Heart right ventricle (tissue), 16 donors: Measurements from ENCODE around the gene PTPRN2. TPM values are rescaled to one million over a fixed set of nuclear protein-coding genes. Genes with fewer than 3 reads are reported as not detected.

Experiments used
- ATAC-seq, 8 donors: fragments of 200-7000 bp; cut with Tn5 transposase; one replicate each; pipeline ENCODE4 v1.9.1; 2020; ENCODE audit warnings: mild to moderate bottlenecking in 8 of 8, moderate library complexity in 8 of 8, moderate number of reproducible peaks in 1 of 8
- DNase-seq, 2 donors: peaks; one replicate each; pipeline ENCODE4 v3.0.0-alpha.2; 2020
- H3K27ac ChIP-seq, 10 donors: fragments of 200-600 bp; sonication (generic) in 2 of 10; one replicate each; pipeline versions ENCODE4 v1.5.0 to v1.8.0; 2020 to 2022; ENCODE audit warnings: mild to moderate bottlenecking in 3 of 10
- H3K27me3 ChIP-seq, 7 donors: fragments of 200-600 bp; one replicate each; pipeline ENCODE4 v1.8.0; 2021 to 2022; ENCODE audit warnings: mild to moderate bottlenecking in 2 of 7
- H3K36me3 ChIP-seq, 9 donors: fragments of 200-600 bp; sonication (generic) in 1 of 9; one replicate each; pipeline versions ENCODE4 v1.5.0 to v1.8.0; 2020 to 2022; ENCODE audit warnings: mild to moderate bottlenecking in 2 of 9
- H3K4me1 ChIP-seq, 9 donors: fragments of 200-600 bp; sonication (generic) in 1 of 9; one replicate each; pipeline versions ENCODE4 v1.5.0 to v1.8.0; 2020 to 2022; ENCODE audit warnings: mild to moderate bottlenecking in 4 of 9
- H3K4me3 ChIP-seq, 10 donors: fragments of 200-600 bp; sonication (generic) in 2 of 10; one replicate each; pipeline versions ENCODE4 v1.5.0 to v1.8.0; 2020 to 2022; ENCODE audit warnings: mild to moderate bottlenecking in 7 of 10, moderate library complexity in 2 of 10
- H3K9me3 ChIP-seq, 11 donors: fragments of 200-600 bp in 10 of 11; sonication (generic) in 2 of 11; one replicate each; pipeline versions ENCODE4 v1.5.0 to v1.8.0; 2013 to 2022; ENCODE audit warnings: mild to moderate bottlenecking in 2 of 11, control low read depth in 1 of 11, moderate library complexity in 1 of 11
- WGBS, 2 donors: extraction: QIAGEN DNeasy Blood & Tissue Kit; methylation state at CpG; one replicate each; pipeline ENCODE4 v1.1.7; 2013; ENCODE audit warnings: inconsistent platforms in 1 of 2; 5-methylcytosine and 5-hydroxymethylcytosine counted together
- intact Hi-C, 10 donors: fragments of 100-400 bp; cut with DNase I; formaldehyde crosslinking; loops; one replicate each; pipeline versions ENCODE4 v1.11.1 to v1.14.2; 2022
- polyA plus RNA-seq, 2 donors: library from polyadenylated mRNA; stranded (reverse); fragments of 200-250 nt; gene quantifications; one replicate each; pipeline ENCODE4 v1.2.3, GENCODE V29; 2013
- total RNA-seq, 10 donors: library from RNA; stranded (reverse); fragmentation: NEBNext Ultra II Directional in 3 of 10; extraction: Animal tissue kit (Norgen Biotek cat#: 25700) in 3 of 10; gene quantifications; one replicate each; pipeline versions ENCODE4 v1.2.1 to v1.2.4, GENCODE V29; 2021 to 2023
- TF ChIP-seq, protein P1 (sequence below), 9 donors: fragments of 200-600 bp; sonication (generic) in 2 of 9; IDR thresholded peaks; one replicate each; pipeline versions ENCODE4 v1.5.0 to v1.8.0; 2021 to 2022; ENCODE audit warnings: antibody characterized with exemption in 9 of 9, mild to moderate bottlenecking in 5 of 9, moderate library complexity in 1 of 9
- donor health status: Arrhythmogenic right ventricular cardiomyopathy.
- donor health status: ischemic (EF 13 %, LVEDD 7.1; RV severe dilation, severe dysfunction).
- donor health status: healthy with polysubstance abuse.
- donor health status: DM: no; HTN: yes; CAD: no.
- donor health status: DM: no; HTN: no; CAD: no.
- donor health status: ischemic (EF 25% LVEDD 6.9; RV normal size, moderate dysfunction).
- donor health status: ischemic (EF 25% LVEDD 5.7; RV mildly dilated, moderate dysfunction).
- donor health status: healthy.
- donor health status: DM: yes; HTN: yes; CAD: no.
- donor health status: Ischemic cardiomyopathy.
- donor health status: ischemic (EF 35%, LVEDD 5.7; RV mildly dilated, moderate dysfunction).
- donor health status: nonischemic (EF 11% LVEDD 7.7; RV severe dilation, severe dysfunction).
- donor health status: DM: yes; HTN: yes; CAD: no.
- donor health status: PGD.
- donor health status: ischemic (EF 29% LVEDD 5.4; RV normal size, mild dysfunction).
- donor health status: nonischemic (EF 23%, LVEDD 6.1; RV moderate dilation, normal function).

PTPRN2 gene
- total and polyA plus RNA-seq, 12 donors = 0.82 to 1.8 (median 1.3) TPM

DNA sequence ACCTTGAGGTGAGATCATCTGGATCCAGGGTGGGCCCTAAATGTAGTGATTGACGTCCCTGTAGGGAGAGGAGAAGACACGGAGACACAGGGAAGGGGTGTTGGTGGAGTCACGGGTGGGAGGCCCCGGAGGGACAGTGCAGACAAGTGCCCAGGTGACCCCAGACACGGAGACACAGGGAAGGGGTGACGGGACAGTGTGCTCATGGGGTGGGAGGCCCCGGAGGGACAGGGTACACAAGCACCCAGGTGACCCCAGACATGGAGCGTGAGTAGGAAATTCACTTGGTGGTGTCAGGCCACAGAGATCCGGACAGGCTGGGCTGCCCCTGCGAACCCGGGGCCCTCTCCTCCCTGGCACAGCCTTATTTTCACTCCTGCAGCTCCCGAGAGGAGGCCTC lies 176.9 kb downstream of the PTPRN2 start:
- DNase-seq (no peak), ATAC-seq (peak in 1 of 8 donors; percentile 44)
- Histone ChIP-seq H3K4me3 (no peak overlapping the region), H3K36me3 (no peaks in the 10 kb centered on the region), H3K27me3 (peaks cover 0 to 21% (median 11%) of the 10 kb centered on the region in 7 donors), H3K4me1 (no peaks in the 10 kb centered on the region), H3K27ac (no peak overlapping the region), H3K9me3 (no peaks in the 10 kb centered on the region)
- WGBS, 2 donors = 77% methylated on average over 12 of the region's 12 CpGs
- intact Hi-C loops = no loop called here
- TF ChIP-seq, protein P1, sequence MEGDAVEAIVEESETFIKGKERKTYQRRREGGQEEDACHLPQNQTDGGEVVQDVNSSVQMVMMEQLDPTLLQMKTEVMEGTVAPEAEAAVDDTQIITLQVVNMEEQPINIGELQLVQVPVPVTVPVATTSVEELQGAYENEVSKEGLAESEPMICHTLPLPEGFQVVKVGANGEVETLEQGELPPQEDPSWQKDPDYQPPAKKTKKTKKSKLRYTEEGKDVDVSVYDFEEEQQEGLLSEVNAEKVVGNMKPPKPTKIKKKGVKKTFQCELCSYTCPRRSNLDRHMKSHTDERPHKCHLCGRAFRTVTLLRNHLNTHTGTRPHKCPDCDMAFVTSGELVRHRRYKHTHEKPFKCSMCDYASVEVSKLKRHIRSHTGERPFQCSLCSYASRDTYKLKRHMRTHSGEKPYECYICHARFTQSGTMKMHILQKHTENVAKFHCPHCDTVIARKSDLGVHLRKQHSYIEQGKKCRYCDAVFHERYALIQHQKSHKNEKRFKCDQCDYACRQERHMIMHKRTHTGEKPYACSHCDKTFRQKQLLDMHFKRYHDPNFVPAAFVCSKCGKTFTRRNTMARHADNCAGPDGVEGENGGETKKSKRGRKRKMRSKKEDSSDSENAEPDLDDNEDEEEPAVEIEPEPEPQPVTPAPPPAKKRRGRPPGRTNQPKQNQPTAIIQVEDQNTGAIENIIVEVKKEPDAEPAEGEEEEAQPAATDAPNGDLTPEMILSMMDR (IDR thresholded peaks at IDR 0.05) = no peak

DNA sequence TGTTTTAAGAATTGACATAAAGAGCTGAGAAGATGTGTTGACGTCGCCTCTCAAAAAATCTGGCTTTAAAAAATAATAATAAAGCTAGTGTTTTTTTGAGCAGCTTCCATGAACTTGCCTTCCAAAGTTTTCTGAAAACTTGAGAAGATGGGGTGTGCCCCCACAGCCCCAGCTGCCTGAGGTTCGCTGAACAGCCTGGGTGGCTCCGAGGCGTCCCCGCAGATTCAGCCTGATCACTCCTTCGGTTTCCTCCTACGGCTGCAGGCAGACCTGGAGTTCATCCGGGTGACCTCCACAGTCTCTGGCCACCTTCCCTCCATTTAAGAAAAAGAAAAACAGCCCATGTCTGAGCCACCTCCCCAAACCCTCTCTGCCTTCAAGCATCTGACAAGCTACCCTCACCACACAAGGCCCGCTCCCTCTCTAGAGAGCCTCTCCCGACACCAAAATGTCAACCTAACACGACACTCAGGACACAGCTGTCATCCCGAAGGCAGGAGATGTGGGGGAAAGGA lies 177.8 kb downstream of the PTPRN2 start:
- DNase-seq (no peak), ATAC-seq (no peak)
- intact Hi-C loops = loop anchor here in 2 of 10 donors (5.0 to 10.0 kb wide), 2 partner anchors 975 to 978 kb away; no protein-coding TSS in a partner anchor
- TF ChIP-seq, protein P1 (IDR thresholded peaks at IDR 0.05) = no peak
- no peaks in the 10 kb centered on the region for H3K9me3 ChIP-seq
- H3K4me1 ChIP-seq = no peaks in the 10 kb centered on the region
- H3K27me3 ChIP-seq = peaks cover 0 to 25% (median 11%) of the 10 kb centered on the region in 7 donors
- no peaks in the 10 kb centered on the region for H3K36me3 ChIP-seq
- no peak overlapping the region for H3K4me3 ChIP-seq
- H3K27ac ChIP-seq = no peak overlapping the region
- 66 to 70% methylated on average over 13 of the region's 13 CpGs for WGBS, 2 donors

DNA sequence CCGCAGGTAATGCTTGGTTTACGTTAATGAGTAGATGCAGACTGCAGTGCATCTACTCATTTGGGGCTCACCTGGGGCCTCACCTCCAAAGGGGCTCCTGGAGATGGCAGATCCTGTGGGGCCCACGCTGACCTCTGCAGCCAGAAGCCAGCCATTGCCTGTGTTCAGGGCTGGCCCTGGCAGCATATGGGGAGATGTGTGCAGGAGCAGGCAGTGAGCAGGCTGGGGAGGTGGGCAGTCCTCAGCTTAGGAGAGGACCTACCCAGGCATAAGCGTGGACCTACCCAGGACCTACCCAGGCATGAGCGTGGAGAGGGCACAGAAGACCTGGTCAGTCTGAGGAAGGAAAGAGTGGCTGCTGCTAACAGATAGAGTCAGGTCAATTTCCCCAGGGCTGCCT lies 178.5 kb downstream of the PTPRN2 start:
- TF ChIP-seq, protein P1 (IDR thresholded peaks at IDR 0.05) = no peak
- H3K4me1 ChIP-seq = no peaks in the 10 kb centered on the region

DNA sequence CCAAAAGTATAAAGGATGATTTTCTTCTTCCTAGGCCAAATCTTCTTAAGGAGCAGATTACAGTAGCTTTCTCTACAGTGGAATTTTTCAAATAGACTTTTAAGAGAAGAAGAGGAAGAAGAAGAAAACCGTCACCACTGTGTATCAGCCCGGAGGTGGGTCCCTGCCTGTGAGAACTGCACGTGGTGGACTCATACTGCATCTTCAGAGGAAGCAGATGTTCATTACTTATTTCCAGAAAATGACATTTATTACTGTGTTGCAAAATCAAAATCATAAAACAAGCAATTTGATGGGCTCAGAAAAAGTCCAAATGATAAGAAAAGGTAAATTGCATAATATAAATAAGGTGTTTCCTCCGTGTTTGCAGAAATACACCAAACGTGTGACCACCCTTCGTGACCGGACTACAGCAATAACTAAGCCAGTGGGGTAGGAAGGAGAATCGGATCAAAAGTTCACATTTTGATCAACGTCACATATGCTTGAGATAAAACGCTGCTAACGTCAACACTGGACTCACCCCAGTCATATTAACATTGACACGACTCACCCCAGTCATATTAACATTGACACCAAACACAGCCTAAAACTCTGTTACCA lies 179.2 kb downstream of the PTPRN2 start:
- H3K4me3 ChIP-seq = no peak overlapping the region
- H3K9me3 ChIP-seq = no peaks in the 10 kb centered on the region
- H3K27ac ChIP-seq = no peak overlapping the region
- no peaks in the 10 kb centered on the region for H3K4me1 ChIP-seq
- peaks cover 4 to 35% (median 17%) of the 10 kb centered on the region in 7 donors for H3K27me3 ChIP-seq
- DNase-seq (no peak), ATAC-seq (no peak)
- TF ChIP-seq, protein P1 (IDR thresholded peaks at IDR 0.05) = no peak
- no peaks in the 10 kb centered on the region for H3K36me3 ChIP-seq
- 67 to 77% methylated on average over 12 of the region's 12 CpGs for WGBS, 2 donors
- intact Hi-C loops = loop anchor here in 2 of 10 donors (5.0 to 10.0 kb wide), 2 partner anchors 974 to 976 kb away; no protein-coding TSS in a partner anchor

More for the DNA sequence above, 178.5 kb downstream of the PTPRN2 start:
- Histone ChIP-seq H3K4me3 (no peak overlapping the region), H3K27ac (no peak overlapping the region), H3K9me3 (no peaks in the 10 kb centered on the region), H3K27me3 (peaks cover 3 to 29% (median 15%) of the 10 kb centered on the region in 7 donors), H3K36me3 (no peaks in the 10 kb centered on the region)
- DNase-seq = no peak
- no peak for ATAC-seq
- intact Hi-C loops = loop anchor here in 2 of 10 donors (5.0 to 10.0 kb wide), 2 partner anchors 974 to 977 kb away; no protein-coding TSS in a partner anchor
- 84 to 87% methylated on average over 5 of the region's 5 CpGs for WGBS, 2 donors
